ENCODE data around the gene C20orf204. TPM values are rescaled to one million over a fixed set of nuclear protein-coding genes. Genes with fewer than 3 reads are reported as not detected.

The C20orf204 gene
- total RNA-seq, 2 experiments from 2014 or later: 6.1 to 6.4 TPM

DNA sequence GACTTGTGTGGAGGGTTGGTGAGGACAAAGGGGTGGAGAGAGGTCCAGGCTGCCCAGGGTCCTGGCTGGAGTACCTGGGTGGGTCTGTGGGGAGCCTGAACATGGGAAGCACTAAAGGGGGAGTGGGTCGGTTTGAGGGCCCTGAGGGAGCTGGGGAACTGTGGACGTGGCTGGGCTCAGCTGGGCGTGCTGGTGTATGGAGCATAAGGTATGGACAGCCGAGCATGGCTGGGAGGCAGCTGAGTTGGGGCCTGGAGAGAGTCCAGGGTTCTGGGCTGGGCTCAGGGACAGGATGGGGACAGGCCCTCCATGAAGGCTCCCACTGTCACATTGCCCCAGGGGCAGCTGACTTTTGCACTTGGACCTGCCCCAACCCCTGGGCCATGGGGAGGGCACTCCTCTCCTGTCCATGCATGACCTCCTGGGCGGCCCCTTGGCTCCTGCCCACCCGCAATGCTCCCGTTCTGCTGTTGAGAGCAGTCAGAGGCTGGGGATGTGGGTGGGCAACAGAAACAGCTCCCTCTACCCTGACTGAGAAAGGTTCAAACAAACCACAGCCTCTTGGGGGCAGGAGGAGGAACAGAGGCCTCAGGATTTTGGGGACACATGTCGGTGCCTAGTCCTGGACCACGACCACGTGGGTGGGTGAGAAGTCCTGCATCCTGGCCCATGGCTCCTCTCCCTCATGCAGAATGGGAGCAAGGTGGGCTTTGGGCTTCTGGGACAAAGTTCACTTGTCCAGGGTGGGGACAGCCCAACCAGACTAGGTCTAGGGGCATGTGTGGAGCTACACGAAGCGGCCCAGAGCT lies 4.5 kb downstream of the C20orf204 start:
- Mint-ChIP-seq H3K9me3 (no peaks in the 10 kb centered on the region), H3K27me3 (no peaks in the 10 kb centered on the region), H3K4me3 (peak overlapping the region; percentile 89), H3K27ac (peak overlapping the region; percentile 85), H3K4me1 (ENCODE audit: low read depth) (peaks cover 43% of the 10 kb centered on the region), H3K36me3 (ENCODE audit: low read depth) (no peaks in the 10 kb centered on the region)
- POLR2A ChIA-PET: interaction anchor here (0.6 to 3.2 kb wide), 6 partner anchors 22 to 145 kb away, joined by 3 to 30 read pairs (median 4); partner anchors contain the start of genes OPRL1, PRPF6, RGS19 and TCEA2
- DNase-seq (no peak), ATAC-seq (ENCODE audit: poor library complexity) (no peak)
- CTCF ChIA-PET: interaction anchor here (1.0 to 2.4 kb wide), 4 partner anchors 17 to 176 kb away, joined by 3 to 15 read pairs (median 8); partner anchors contain the start of gene TPD52L2
- Histone ChIP-seq H3K36me3 (ENCODE audit: insufficient read depth, low read length) (no peaks in the 10 kb centered on the region), H3K9me3 (ENCODE audit: control insufficient read depth in 1 of 2, insufficient read depth in 1 of 2, low read length in 2 of 2) (no peaks in the 10 kb centered on the region), H3K27ac (ENCODE audit: low read depth in 1 of 2, low read length in 2 of 2) (no peak overlapping the region), H3K4me3 (ENCODE audit: low read length) (no peak overlapping the region), H3K27me3 (ENCODE audit: control insufficient read depth in 1 of 2, insufficient read depth in 2 of 2, low read length in 2 of 2) (peaks cover 0 to 4% of the 10 kb centered on the region in 2 experiments), H3K4me1 (ENCODE audit: insufficient read depth, low read length) (peaks cover 68% of the 10 kb centered on the region)
- no peak for TF ChIP-seq CTCF (IDR thresholded peaks at IDR 0.05)
- intact Hi-C loops (cut with DNase I, micrococcal nuclease): loop anchor here in 1 of 2 experiments (5.0 kb wide), 1 partner anchor 37 kb away; the partner anchor contains the start of gene RGS19

DNA sequence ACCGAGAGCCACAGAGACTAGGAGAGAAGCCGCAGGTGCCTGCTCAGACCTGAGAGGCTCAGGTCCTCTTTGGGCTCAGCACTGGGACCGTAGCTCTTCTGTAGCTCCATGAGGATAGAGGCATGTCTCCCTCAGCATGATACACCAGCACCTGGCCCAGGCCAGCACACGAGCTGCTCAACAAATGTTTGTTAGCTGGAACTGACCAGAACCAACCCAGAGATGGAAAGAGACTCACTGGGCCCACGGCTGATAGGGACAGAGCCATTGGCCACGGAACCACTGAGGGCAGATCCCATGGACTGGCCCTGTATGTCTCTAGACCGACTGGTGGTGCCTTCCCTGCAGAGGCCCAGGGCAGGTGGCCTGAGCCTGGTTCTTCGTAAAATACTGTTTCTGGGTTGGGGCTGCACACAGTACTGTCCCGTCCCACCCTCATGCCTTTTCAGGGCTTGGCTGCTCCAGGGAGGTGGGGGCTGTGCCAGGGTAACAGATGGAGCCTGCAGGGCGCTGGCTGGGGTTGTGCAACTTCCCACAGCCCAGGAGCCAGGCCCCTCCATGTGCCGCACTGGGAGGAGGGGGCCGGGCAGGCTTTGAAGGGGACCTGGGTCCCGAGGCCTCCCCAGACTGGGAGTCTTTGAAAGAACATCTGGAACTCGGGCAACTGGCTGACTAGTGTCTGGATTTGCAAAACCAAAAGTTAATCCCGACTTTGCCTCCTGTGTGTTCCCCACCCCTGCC lies 5.2 kb downstream of the C20orf204 start:
- peak overlapping the region; percentile 67 for H3K4me3 ChIP-seq (ENCODE audit: low read length)
- intact Hi-C loops (cut with DNase I, micrococcal nuclease): loop anchor here in 1 of 2 experiments (5.0 kb wide), 1 partner anchor 36 kb away; the partner anchor contains the start of gene RGS19
- H3K4me1 ChIP-seq (ENCODE audit: insufficient read depth, low read length): peaks cover 61% of the 10 kb centered on the region
- ChIA-PET CTCF (interaction anchor here (0.9 to 1.6 kb wide), 2 partner anchors 16 to 61 kb away, joined by 4 to 5 read pairs; partner anchors contain the start of gene PRPF6), POLR2A (interaction anchor here (1.2 to 3.2 kb wide), 6 partner anchors 29 to 79 kb away, joined by 3 to 30 read pairs (median 6); partner anchors contain the start of genes LKAAEAR1, OPRL1, PRPF6 and RGS19)
- Mint-ChIP-seq H3K9me3 (no peaks in the 10 kb centered on the region), H3K36me3 (ENCODE audit: low read depth) (no peaks in the 10 kb centered on the region), H3K27me3 (peaks cover 4% of the 10 kb centered on the region), H3K4me3 (peak overlapping the region; percentile 87), H3K4me1 (ENCODE audit: low read depth) (peaks cover 49% of the 10 kb centered on the region), H3K27ac (peak overlapping the region; percentile 85)
- H3K9me3 ChIP-seq (ENCODE audit: control insufficient read depth in 1 of 2, insufficient read depth in 1 of 2, low read length in 2 of 2): no peaks in the 10 kb centered on the region
- no peak for DNase-seq
- H3K27ac ChIP-seq (ENCODE audit: low read depth in 1 of 2, low read length in 2 of 2): no peak overlapping the region
- peaks cover 3 to 5% of the 10 kb centered on the region in 2 experiments for H3K27me3 ChIP-seq (ENCODE audit: control insufficient read depth in 1 of 2, insufficient read depth in 2 of 2, low read length in 2 of 2)
- TF ChIP-seq CTCF (IDR thresholded peaks at IDR 0.05): no peak
- no peaks in the 10 kb centered on the region for H3K36me3 ChIP-seq (ENCODE audit: insufficient read depth, low read length)
- no peak for ATAC-seq (ENCODE audit: poor library complexity)

- intact Hi-C loops (cut with DNase I, micrococcal nuclease): loop anchor here in 1 of 2 experiments (5.0 kb wide), 1 partner anchor 36 kb away; the partner anchor contains the start of gene RGS19
- no peak for DNase-seq
- ChIA-PET POLR2A (interaction anchor here (1.0 to 1.8 kb wide), 6 partner anchors 16 to 78 kb away, joined by 3 to 14 read pairs (median 4); partner anchors contain the start of genes LKAAEAR1, OPRL1, PRPF6 and RGS19), CTCF (interaction anchor here (0.9 kb wide), 1 partner anchor 61 kb away, joined by 4 read pairs; the partner anchor contains the start of gene PRPF6)
- Histone ChIP-seq H3K4me3 (ENCODE audit: low read length) (peak overlapping the region; percentile 67), H3K27me3 (ENCODE audit: control insufficient read depth in 1 of 2, insufficient read depth in 2 of 2, low read length in 2 of 2) (peaks cover 5 to 6% of the 10 kb centered on the region in 2 experiments), H3K4me1 (ENCODE audit: insufficient read depth, low read length) (peaks cover 55% of the 10 kb centered on the region), H3K9me3 (ENCODE audit: control insufficient read depth in 1 of 2, insufficient read depth in 1 of 2, low read length in 2 of 2) (no peaks in the 10 kb centered on the region), H3K27ac (ENCODE audit: low read depth in 1 of 2, low read length in 2 of 2) (peak overlapping the region in 1 of 2 donors; percentile 46), H3K36me3 (ENCODE audit: insufficient read depth, low read length) (no peaks in the 10 kb centered on the region)
- Mint-ChIP-seq H3K36me3 (ENCODE audit: low read depth) (no peaks in the 10 kb centered on the region), H3K9me3 (no peaks in the 10 kb centered on the region), H3K4me1 (ENCODE audit: low read depth) (peaks cover 53% of the 10 kb centered on the region), H3K27me3 (peaks cover 9% of the 10 kb centered on the region), H3K27ac (peak overlapping the region; percentile 85), H3K4me3 (peak overlapping the region; percentile 87)
- no peak for TF ChIP-seq CTCF (IDR thresholded peaks at IDR 0.05)
- ATAC-seq (ENCODE audit: poor library complexity): no peak
Observed at GRCh38 chr20:64041781-64042053, 5.7 kb downstream of the C20orf204 start.
